Stimulated activated CD8-positive, alpha-beta memory T cell treated with anti-CD3 and anti-CD28 coated beads, Interleukin-7, amount 100 ng/mL, for 24 hours (primary cell): Measurements from ENCODE around the gene ARL6IP4.
"Not testable (repeated sequence)": the region's sequence is repeated elsewhere in the genome, so short reads cannot be mapped to it uniquely, and the experiment has no call there.

Experiments
- DNase-seq: peaks from one replicate; pipeline ENCODE4 v3.0.0-alpha.2; 2020; ENCODE audit warnings: low read depth

Gene ARL6IP4

GRCh38 chr12:122980183-122981035, at the start of gene ARL6IP4:
TSS of gene ARL6IP4 (plus strand) at chr12:122980681. CDS start at chr12:122981140, 459 bp downstream.
- peak; percentile 38 for DNase-seq

- DNase-seq = no peak
Measured at GRCh38 chr12:122932207-122932606, 48.3 kb upstream of the ARL6IP4 start.

GRCh38 chr12:122934722-122935121, 45.8 kb upstream of the ARL6IP4 start:
- DNase-seq = no peak

GRCh38 chr12:122935318-122935717, 45.2 kb upstream of the ARL6IP4 start:
- no peak for DNase-seq

- DNase-seq = no peak
Measured at GRCh38 chr12:122937622-122938091, 42.8 kb upstream of the ARL6IP4 start.

GRCh38 chr12:122939125-122939524, 41.4 kb upstream of the ARL6IP4 start:
- DNase-seq = no peak

GRCh38 chr12:122941351-122941750, 39.1 kb upstream of the ARL6IP4 start:
- not testable (repeated sequence) for DNase-seq

- DNase-seq = no peak
Measured at GRCh38 chr12:122942637-122943036, 37.8 kb upstream of the ARL6IP4 start.

GRCh38 chr12:122943196-122943595, 37.3 kb upstream of the ARL6IP4 start:
- DNase-seq = no peak

- DNase-seq = no peak
Measured at GRCh38 chr12:122944605-122945592, 35.6 kb upstream of the ARL6IP4 start.

- peak; percentile 72 for DNase-seq
Measured at GRCh38 chr12:122946690-122947341, 33.7 kb upstream of the ARL6IP4 start.

- no peak for DNase-seq
Measured at GRCh38 chr12:122947352-122947792, 33.1 kb upstream of the ARL6IP4 start.

GRCh38 chr12:122948605-122949004, 31.9 kb upstream of the ARL6IP4 start:
- DNase-seq = no peak

GRCh38 chr12:122949405-122949804, 31.1 kb upstream of the ARL6IP4 start:
- no peak for DNase-seq

GRCh38 chr12:122949816-122950675, 30.4 kb upstream of the ARL6IP4 start:
- no peak for DNase-seq

GRCh38 chr12:122951406-122951805, 29.1 kb upstream of the ARL6IP4 start:
- DNase-seq = no peak

- DNase-seq = peak; percentile 51
Measured at GRCh38 chr12:122951979-122952892, 28.2 kb upstream of the ARL6IP4 start.

GRCh38 chr12:122955156-122955555, 25.3 kb upstream of the ARL6IP4 start:
- no peak for DNase-seq

GRCh38 chr12:122956035-122956434, 24.4 kb upstream of the ARL6IP4 start:
- no peak for DNase-seq
